DOHH2 (cell line): ENCODE results near the gene UBN1.
"Not testable (repeated sequence)": the region's sequence is repeated elsewhere in the genome, so short reads cannot be mapped to it uniquely, and the experiment has no call there.

Experiments
- CTCF ChIP-seq: fragments of 200-600 bp; sonication (generic); IDR thresholded peaks from one replicate; pipeline ENCODE4 v1.5.1; 2014; ENCODE audit warnings: antibody characterized with exemption, mild to moderate bottlenecking, low read depth, low read length; ENCODE audit not compliant: poor library complexity, severe bottlenecking
- EZH2phosphoT487 ChIP-seq: fragments of 200-600 bp; sonication (generic); IDR thresholded peaks from 2 replicates; pipeline ENCODE4 v1.6.1; 2017; ENCODE audit warnings: borderline replicate concordance, mild to moderate bottlenecking, antibody characterized with exemption, low read length, moderate library complexity, mixed read lengths

- not testable (repeated sequence) for TF ChIP-seq CTCF, EZH2phosphoT487
These were observed 82.3 kb downstream of the UBN1 start for GRCh38 chr16:4929619-4930018.
